ENCODE measurements around the gene GRM1. TPM values are rescaled to one million over a fixed set of nuclear protein-coding genes. Genes with fewer than 3 reads are reported as not detected.

The GRM1 gene
- total RNA-seq, 1 donor from 2014 or later: 0.79 TPM

GRCh38 chr6:146484411-146484810, 455.5 kb downstream of the GRM1 start:
- Histone ChIP-seq H3K36me3 (no peaks in the 10 kb centered on the region), H3K9ac (no peak overlapping the region), H2AFZ (replicated peaks) (no peak overlapping the region), H3K9me3 (ENCODE audit: low read depth) (no peaks in the 10 kb centered on the region), H3K27ac (no peak overlapping the region), H4K20me1 (ENCODE audit: low read depth) (no peaks in the 10 kb centered on the region), H3K4me1 (no peaks in the 10 kb centered on the region), H3K79me2 (ENCODE audit: low read depth) (no peaks in the 10 kb centered on the region), H3F3A (ENCODE audit: low read depth) (no peaks in the 10 kb centered on the region), H3K4me2 (no peak overlapping the region), H3K4me3 (no peak overlapping the region), H3K27me3 (no peaks in the 10 kb centered on the region)
- H3K4me1 Mint-ChIP-seq: peaks cover 2% of the 10 kb centered on the region
- no peak for DNase-seq (ENCODE audit: low spot score)
- TF ChIP-seq EZH2phosphoT487 (IDR thresholded peaks at IDR 0.05) (no peak), EZH2 (IDR thresholded peaks at IDR 0.05) (no peak), CTCF (IDR thresholded peaks at IDR 0.05) (no peak)
- no peak overlapping the region for H3K4me3 Mint-ChIP-seq
- H3K36me3 Mint-ChIP-seq: no peaks in the 10 kb centered on the region
- H3K27me3 Mint-ChIP-seq (ENCODE audit: insufficient read depth, low read depth): no peaks in the 10 kb centered on the region
- H3K27ac Mint-ChIP-seq: no peak overlapping the region
- H3K9me3 Mint-ChIP-seq: peaks cover 9% of the 10 kb centered on the region

Small RNA genes within 50 kb of the gene (small RNA-seq; reads per million reads assigned to genes)
- not detected for gene RNA5SP222

Other genes with a start within 250 kb of the GRM1 start
- 21.0 and 34.6 TPM in 2 replicates for gene FBXO30, start 214.3 kb upstream of the GRM1 start, total RNA-seq (ENCODE audit: low replicate concordance)
- gene SHPRH, start 64.7 kb upstream of the GRM1 start, total RNA-seq (ENCODE audit: low replicate concordance): 36.1 and 59.6 TPM in 2 replicates

Data from neural progenitor cell (in vitro differentiated cells).